GM19023 (cell line): ENCODE results near the gene EMD.
"Not testable (repeated sequence)": the region's sequence is repeated elsewhere in the genome, so short reads cannot be mapped to it uniquely, and the experiment has no call there.

Source experiments
- ATAC-seq: cut with Tn5 transposase; IDR thresholded peaks from one replicate; pipeline ENCODE4 v1.9.1; 2021; ENCODE audit warnings: mild to moderate bottlenecking, moderate library complexity; ENCODE audit not compliant: unreplicated experiment

EMD gene

DNA sequence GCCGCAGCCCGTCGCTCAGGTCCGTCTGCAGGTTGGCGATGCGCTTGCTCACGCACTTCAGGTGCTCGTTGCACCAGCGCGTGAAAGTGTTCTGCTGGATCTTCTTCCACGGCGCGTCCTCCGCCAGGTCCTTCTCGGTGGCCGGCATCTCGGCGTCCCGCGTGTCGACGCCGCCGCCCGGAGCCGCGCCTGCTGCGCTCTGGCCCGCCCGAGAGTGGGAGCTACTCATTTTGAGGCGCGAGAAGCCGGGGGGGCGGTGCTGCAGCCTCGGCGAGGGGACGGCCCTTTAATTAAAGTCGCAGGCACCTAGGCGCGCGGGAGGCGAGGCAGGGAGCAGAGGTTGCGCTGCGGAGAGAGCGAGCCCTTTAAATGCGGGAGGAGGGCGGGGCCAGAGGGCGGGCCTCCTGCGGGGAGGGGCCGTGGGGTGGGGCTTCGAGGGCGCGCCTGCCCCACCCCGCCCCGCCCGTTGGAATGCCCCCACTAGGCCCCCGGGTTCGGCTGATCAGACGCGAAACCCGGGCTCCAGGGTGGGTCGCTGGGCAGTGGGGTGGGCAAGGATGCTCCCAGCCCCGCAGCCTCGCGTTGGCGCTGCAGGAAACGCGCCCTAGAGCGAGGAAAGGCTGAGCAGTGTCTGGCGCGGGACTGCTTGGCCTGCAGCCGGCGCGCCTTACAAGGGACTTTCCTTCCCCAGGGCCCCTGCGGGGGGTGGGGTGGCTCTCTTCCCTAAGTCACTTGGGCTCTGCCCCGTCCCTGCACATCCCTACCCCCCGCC lies 7.9 kb upstream of the EMD start:
- ATAC-seq = peak; percentile 53

DNA sequence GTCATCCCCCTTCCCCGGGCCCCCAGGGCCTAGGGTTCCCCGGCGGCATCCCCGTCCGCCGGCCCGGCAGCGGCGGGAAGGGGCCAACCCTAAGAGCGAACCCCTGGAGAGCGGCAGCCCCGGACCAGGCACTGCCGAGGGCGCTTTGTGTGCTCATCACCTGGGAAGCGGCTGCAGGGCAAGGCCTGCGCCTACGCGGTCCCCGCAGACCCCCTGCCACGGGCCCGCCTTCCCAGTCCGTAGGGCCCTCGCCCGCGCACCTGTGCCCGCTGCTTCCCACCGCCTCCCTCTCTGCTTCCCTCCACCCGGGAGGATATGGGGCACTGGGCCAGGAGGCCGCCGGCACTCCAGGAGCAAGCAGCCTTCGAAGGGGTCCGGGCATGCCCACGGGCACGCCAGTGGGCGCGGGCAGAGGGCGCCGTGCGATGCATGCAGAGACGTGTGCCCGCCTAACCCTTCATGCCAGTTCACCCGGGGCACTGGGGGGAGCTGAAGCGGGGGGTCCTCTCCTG lies 7.2 kb upstream of the EMD start:
- peak; percentile 12 for ATAC-seq

DNA sequence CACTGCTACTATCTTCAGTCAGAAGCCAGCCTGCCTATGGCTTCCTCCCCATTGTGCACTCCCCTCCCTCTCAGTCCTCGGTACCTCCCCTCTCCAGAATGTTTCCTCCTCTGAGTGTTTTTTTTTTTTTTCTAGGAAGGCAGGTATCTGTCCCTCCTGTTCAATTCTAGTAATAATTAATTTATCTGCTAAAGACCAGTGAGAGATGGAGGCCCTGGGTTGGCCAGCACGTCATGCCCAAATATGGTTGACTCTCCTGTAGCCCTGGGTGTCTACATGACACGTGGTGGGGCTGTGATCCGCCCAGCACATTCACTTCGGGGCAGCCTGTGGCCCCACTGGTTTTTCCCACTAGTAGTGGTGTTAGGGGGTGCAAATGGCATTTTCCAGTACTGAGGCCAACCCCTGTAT lies 6.5 kb upstream of the EMD start:
- no peak for ATAC-seq

DNA sequence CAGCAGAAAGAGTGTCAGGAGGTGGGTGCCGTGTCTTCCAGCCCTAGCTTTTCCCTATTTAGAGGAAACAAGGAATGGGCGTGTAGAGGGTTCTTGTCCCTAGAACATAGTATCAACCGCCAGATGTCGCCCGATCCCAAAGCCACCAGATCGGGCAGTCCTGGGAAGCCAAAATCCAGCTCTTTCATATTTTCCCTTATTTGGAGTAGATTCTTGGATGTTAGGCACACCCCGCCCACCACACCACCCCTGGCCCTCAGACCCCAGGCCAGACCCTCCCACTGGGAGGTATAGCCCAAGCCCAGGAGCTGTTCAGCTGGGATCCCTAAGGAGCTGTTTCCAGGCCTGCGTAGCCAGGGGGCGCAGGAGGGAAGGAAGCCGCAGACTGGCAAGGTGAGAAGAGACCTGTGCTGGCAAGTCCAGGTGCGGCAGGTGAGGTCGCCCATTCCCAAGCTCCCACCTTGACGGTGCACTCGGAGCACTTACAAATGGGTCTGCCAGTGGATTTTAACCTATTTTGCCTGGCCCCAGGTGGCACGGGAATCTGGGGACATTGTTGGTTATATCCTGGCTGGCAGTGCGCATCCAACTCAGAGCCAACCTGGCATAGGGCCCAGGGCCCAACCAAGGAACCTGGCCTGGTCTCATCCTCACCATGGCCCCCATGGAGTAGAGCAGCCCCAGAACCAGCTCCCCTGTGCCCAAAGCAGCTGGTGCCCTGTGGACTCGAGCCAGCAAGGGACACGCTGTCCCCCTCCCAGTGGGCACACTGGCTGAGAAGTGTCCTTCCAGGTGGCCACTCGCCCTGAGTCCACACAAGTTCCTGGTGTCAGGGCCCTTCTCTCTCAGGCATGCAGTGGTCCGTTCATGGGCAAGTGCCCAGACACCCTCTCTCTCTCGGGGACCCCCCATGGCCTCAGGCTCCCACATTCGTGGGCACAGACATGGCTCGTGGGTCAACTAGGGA lies 5.5 kb upstream of the EMD start:
- ATAC-seq = no peak

DNA sequence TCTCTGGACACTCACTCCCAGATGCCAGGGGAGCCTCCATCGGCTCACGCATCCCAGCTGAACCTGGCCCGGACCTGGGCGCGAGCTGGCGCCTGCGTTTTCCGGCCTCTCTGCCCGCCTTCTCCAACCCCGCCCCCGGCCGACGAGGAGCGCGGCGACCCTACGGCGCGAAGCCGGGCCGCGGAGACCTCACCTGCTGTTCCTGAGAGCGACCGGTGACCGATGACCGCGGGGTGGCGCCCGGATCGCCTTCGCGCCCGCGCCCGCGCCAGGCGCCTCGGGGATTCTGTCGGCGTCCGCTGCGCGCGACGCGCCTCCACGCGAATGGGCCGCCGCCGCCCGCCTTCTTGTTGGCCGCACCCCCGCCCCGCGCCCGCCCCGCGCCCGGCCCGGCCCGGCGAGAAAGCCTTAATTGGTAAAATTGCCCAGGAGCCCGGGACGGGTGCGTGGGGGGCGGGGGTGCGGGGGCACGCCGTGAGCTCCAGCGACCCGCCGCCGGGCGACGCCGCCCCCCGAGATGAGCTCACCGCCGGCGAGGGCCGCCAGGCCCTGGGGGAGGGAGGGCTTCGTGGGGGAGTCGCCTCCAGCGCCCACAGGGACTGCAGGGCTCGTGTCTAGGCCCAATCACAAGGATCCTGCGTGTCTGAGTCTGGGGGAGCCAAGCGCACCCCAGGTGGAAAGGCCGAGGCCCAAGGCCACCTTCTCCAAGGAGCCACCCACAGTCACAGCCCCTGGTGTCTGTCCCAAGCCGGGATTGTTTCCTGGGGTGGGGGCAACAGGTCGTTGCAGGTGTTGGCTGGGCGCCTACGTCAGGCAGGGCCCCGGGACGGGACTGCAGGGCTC lies 4.6 kb upstream of the EMD start, which contains the start of gene FLNA:
Gene FLNA (minus strand): TSS at position 322 of the 843 bp plus-strand sequence. CDS start 3,389 bp downstream, outside the sequence.
- ATAC-seq = no peak

DNA sequence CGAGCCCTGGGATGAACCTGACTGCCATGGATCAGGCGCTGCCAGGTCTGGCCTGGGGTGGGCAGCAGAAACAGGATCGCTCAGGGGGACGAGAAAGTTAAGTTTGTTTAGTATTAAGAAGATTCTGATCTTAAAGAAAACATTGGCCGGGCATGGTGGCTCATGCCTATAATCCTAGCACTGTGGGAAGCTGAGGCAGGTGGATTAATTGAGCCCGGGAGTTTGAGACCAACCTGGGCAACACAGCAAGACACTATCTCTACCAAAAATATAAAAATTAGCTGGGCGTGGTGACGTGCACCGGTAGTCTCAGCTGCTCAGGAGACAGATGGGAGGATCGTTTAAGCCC lies 4.0 kb upstream of the EMD start:
- ATAC-seq = no peak

DNA sequence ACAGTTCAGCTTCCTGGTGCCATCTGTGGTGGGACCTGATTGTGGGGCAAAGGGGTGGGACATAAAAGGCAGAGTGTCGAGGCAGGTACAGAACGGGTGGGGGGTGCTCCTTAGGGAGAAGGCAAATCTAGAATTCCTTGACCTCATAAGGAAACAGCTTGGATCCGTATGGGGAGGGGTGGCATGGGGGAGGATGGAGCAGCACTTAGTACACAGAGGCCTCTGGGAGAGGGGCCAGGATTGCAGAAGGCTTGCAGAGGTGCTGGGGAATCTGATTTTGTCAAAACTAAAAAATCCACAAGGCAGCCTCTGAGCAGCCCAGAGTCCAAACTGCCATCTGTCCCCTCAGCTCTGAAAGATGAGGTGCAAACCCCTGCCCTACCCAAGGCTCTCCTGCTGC lies 2.3 kb upstream of the EMD start:
- ATAC-seq = no peak

DNA sequence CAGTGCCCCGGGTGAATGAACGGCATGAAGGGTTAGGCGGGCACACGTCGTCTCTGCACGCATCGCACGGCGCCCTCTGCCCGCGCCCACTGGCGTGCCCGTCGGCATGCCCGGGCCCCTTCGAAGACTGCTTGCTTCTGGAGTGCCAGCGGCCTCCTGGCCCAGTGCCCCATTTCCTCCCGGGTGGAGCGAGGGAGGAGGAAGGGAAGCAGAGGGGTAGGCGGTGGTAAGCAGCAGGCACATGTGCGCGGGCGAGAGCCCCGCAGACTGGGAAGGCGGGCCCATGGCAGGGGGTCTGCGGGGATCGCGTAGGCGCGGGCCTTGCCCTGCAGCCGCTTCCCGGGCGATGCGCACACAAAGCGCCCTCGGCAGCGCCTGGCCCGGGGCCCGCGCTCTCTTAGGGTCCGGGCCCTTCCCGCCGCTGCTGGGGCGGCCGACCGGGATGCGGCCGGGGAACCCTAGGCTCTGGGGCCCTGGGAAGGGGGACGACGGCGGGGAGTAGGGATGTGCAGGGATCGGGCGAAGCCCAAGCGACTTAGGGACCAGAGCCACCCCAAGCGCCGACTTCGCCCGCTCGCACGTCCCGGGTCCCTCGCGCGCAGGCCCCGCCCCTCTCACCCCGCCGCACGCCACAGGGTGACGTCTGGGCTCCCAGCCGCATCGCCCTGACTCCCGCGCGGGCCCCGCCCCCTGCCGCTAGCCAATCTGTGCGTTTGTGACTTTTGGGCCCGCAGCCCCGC lies 866 bp upstream of the EMD start:
- peak; percentile 2 for ATAC-seq

DNA sequence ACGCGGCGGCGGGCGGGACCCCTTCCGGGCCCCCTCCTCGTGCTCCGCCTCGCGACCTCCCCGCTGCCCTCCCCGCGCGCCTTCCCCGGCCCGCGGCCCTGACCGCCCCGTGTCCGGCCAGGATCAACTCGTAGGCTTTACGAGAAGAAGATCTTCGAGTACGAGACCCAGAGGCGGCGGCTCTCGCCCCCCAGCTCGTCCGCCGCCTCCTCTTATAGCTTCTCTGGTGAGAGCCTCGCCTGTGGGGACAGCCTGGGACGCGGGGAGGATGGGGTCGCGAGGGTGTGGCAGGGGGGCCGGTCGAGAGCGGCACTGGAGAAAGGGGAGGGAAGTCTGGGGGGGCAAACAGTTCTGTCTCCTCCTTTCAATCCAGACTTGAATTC lies 465 bp downstream of the EMD start:
- no peak for ATAC-seq

DNA sequence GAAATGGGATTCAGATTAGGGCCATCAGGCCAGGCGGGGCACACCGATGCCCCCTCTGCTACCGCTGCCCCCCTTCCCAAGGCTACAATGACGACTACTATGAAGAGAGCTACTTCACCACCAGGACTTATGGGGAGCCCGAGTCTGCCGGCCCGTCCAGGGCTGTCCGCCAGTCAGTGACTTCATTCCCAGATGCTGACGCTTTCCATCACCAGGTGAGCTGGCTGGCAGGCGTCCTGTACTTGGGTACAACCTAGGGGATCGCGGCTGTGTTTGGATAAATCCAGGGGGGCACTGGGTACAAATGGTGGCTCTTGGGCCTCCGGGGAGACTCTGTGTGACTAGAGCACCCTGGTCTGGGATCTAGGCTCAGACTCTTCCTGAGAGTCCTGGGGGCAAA lies 1.1 kb downstream of the EMD start:
- no peak for ATAC-seq

DNA sequence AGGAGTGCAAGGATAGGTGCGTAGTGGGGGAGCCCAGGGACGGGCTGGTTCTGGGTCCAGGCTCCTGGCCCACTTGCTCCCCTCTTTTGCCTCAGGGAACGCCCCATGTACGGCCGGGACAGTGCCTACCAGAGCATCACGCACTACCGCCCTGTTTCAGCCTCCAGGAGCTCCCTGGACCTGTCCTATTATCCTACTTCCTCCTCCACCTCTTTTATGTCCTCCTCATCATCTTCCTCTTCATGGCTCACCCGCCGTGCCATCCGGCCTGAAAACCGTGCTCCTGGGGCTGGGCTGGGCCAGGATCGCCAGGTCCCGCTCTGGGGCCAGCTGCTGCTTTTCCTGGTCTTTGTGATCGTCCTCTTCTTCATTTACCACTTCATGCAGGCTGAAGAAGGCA lies 1.7 kb downstream of the EMD start:
- ATAC-seq = no peak

DNA sequence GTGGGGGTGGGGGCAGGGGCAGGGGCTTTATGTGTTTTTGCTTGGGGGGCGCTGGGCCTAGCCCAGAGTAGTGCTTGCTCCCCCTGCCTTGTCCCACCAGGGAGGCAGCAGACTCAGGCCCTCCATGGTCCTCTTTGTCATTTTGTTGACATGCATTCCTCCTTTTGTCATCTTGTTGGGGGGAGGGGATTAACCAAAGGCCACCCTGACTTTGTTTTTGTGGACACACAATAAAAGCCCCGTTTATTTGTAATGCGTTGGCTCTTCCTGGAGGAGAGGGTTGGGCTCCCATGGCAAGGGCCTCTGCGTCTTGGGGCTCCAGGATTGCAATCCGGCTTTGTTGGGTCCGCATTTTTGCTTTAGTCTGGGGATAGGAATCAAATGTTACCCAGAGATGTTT lies 2.2 kb downstream of the EMD start:
- no peak for ATAC-seq

DNA sequence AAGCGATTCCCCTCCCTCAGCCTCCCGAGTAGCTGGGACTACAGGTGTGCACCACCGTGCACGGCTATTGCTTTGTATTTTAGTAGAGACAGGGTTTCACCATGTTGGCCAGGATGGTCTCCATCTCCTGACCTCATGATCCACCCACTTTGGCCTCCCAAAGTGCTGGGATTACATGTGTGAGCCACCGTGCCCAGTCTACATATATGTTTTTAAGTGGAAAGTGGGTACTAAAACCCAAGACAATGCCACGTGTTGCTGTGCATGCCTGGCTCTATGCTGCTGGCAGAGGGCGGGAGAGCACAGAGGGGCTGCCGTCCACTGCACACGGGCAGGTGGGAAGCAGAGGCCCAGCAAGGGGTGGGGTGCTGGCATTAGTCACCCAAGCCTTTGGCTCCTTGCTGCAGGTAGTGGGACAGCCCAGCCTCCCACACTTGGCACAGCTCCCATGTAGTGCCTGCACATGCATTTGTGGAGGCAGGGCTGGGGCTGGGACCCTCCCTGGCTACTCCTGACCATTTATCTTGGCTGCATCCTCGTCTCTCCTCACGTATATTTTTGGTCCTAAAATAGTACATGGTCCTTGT lies 3.5 kb downstream of the EMD start:
- no peak for ATAC-seq

DNA sequence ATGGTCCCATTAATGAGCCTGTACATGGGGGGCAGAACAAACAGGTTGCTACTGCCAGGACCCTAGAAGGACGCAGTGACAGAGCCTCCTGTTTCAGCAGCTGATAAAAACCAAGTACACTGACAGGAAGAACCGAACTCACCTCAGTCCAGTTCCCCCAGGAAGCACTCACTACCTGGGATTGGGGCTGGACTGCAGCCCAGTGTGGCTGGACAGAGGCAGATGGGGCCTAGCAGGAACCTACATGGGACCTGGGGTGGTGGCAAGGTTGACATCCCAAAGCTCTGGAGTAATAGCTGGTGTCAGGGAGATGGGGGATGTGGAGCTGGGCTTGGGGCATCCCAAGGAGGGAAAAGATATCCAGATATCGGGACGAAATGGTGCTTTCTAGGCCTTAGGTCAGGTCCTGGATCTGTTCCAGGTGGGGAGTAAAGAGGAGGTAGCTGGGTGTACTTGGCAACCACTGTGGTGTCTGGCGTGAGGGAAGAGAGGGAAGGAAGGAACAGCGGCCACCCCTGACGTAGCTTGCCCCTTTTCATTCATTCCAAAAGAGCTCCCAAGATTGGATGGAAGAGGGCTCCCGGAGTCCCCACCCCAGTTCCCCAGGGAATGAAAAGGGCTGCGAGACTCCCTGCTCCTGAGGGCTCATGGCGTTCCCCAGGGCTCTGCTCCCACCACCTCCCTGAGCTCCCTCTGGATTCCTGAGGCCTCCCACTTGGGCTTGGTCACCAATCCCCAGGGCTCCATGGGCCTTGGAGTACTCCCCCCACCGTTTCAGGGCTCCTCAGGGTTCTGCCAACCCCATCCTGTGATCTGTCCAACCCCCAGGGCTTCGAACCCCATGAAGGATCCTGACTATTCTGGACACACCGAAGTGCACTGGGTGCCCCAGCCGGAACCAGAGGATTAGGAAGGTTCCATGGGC lies 4.5 kb downstream of the EMD start:
- ATAC-seq = no peak

DNA sequence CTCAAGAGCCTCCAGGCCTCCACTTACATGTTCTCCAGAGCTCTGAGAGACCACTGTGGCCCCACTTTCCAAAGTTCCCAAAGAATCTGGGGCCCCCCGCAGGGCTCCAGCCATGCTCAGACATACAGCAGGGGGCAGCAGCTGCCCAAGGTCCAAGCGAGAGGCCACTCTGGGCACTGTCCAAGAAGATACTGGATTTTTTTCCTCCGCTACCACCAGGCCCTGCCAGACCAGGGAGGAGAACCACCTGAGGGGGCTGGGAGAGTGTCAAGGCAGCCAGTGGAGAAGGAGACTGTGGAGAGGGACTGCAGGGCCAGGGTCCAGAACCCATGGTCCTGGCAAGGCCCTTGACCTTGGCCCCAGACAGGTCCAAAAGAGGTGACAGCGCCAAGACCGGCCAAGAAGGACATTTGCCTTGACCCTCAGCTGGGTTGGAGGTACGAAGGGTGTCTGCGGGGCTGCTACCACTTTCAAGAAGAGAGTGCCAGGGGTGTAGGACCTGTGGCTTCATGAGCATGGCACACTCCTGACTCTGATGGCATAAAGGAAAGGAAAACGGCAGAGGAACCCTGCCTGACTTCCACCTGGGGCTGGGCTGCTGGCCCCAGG lies 5.3 kb downstream of the EMD start:
- ATAC-seq = no peak

DNA sequence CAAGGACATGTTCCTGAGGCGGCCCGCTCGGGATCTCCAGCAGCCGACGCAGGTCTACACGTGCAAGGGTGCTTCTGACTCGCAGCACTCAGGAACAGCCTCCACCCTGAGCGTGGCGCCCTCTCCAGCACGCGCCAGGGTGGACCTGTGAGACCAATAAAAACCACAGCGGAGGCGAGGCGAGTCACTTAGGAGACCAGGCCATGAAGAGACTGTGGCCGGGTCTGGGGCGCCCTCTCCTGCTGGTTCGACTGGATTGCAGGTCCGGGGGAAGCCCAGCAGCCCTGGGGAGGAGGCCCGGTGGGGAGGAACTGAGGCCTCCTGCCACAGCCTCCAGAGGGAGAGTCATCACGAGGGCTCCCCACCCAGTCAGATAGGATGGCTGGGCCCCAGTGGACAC lies 9.0 kb downstream of the EMD start:
- peak; percentile 28 for ATAC-seq

DNA sequence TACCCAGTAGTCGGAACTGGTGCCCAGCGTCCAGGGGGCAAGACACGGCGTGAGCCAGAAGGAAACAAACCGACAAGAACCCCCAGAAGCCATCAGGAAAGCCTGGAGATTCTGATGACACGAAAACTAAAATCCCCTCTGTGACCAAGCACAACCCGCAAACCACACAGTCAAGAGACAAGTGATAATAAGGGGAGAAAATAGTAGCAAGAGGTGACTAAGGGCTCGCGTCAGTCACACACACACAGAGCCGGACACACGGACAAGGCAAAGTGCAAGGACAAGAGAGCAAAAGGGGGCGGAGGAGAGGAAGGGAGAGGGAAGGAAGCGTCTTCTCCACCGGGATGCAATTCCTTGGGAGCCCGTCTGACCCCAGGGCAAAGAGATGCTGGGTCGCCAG lies 9.6 kb downstream of the EMD start:
- ATAC-seq = not testable (repeated sequence)
